HepG2 (cell line): ENCODE data around the gene AUTS2.

Experiments used
- BRCA1 ChIP-seq: sonication (generic); formaldehyde crosslinking; IDR thresholded peaks from 2 replicates; pipeline ENCODE4 v1.4.0; 2020; ENCODE audit warnings: missing genetic modification reagents
- FOXK2 ChIP-seq: fragments of 450-650 bp; IDR thresholded peaks from 2 replicates; pipeline ENCODE4 v1.6.1; 2016
- NFIC ChIP-seq: IDR thresholded peaks from 2 replicates; pipeline ENCODE4 v1.6.1; 2012; ENCODE audit warnings: mild to moderate bottlenecking, low read length, inconsistent platforms
- SETDB1 ChIP-seq: sonication (generic); formaldehyde crosslinking; IDR thresholded peaks from 2 replicates; pipeline ENCODE4 v1.5.1; 2020; ENCODE audit warnings: missing genetic modification reagents, mild to moderate bottlenecking, borderline replicate concordance
- TAF1 ChIP-seq: sonication (generic); formaldehyde crosslinking; IDR thresholded peaks from 2 replicates; pipeline ENCODE4 v1.4.0; 2020; ENCODE audit warnings: missing genetic modification reagents
- TSC22D2 ChIP-seq: sonication (generic); formaldehyde crosslinking; IDR thresholded peaks from 2 replicates; pipeline ENCODE4 v1.5.1; 2020; ENCODE audit warnings: missing genetic modification reagents, mild to moderate bottlenecking, borderline replicate concordance
- YY1 ChIP-seq: IDR thresholded peaks from 2 replicates; pipeline ENCODE4 v1.6.1; 2011; ENCODE audit warnings: low read length, low read depth, moderate library complexity, mild to moderate bottlenecking; ENCODE audit not compliant: insufficient read depth, insufficient replicate concordance
- ZNF121 ChIP-seq: sonication (generic); formaldehyde crosslinking; IDR thresholded peaks from 2 replicates; pipeline ENCODE4 v1.5.0; 2020; ENCODE audit warnings: mild to moderate bottlenecking, missing genetic modification reagents
- TF ChIP-seq, protein P1 (sequence below): sonication (generic); formaldehyde crosslinking; conservative IDR thresholded peaks from 2 replicates; pipeline ENCODE4 v1.5.0; 2020; ENCODE audit warnings: missing genetic modification reagents
- TF ChIP-seq, protein P2 (sequence below): sonication (generic); formaldehyde crosslinking; IDR thresholded peaks from 2 replicates; pipeline ENCODE4 v1.5.0; 2020; ENCODE audit warnings: missing genetic modification reagents

DNA sequence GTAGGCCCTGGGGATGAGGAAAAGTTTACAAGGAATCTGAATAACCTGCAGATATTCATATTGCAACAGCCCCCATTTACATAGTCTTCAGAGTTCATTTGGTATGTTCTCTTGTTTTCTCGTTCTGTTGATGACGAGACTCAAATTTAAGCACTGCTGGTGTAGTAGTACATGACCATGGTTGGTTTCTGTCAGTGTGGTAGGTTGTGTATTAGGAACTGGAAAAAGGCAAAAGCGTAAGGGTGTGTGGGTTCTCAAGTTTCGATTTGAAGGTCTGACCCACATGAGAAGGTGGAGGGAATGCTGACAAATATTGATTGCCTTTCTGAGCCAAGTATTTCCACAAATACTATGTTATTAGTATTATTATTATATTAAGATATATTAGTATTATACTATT is 151.7 kb downstream of the AUTS2 start:
- no peak for TF ChIP-seq SETDB1 (CRISPR knock-in tag)
- no peak for TF ChIP-seq BRCA1 (CRISPR knock-in tag)
- TF ChIP-seq TAF1 (CRISPR knock-in tag): no peak
- TF ChIP-seq TSC22D2 (CRISPR knock-in tag): no peak
- TF ChIP-seq FOXK2: no peak
- TF ChIP-seq, protein P1, sequence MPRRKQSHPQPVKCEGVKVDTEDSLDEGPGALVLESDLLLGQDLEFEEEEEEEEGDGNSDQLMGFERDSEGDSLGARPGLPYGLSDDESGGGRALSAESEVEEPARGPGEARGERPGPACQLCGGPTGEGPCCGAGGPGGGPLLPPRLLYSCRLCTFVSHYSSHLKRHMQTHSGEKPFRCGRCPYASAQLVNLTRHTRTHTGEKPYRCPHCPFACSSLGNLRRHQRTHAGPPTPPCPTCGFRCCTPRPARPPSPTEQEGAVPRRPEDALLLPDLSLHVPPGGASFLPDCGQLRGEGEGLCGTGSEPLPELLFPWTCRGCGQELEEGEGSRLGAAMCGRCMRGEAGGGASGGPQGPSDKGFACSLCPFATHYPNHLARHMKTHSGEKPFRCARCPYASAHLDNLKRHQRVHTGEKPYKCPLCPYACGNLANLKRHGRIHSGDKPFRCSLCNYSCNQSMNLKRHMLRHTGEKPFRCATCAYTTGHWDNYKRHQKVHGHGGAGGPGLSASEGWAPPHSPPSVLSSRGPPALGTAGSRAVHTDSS (CRISPR knock-in tag): no peak
- no peak for TF ChIP-seq NFIC
- TF ChIP-seq ZNF121 (CRISPR knock-in tag): no peak
- TF ChIP-seq, protein P2, sequence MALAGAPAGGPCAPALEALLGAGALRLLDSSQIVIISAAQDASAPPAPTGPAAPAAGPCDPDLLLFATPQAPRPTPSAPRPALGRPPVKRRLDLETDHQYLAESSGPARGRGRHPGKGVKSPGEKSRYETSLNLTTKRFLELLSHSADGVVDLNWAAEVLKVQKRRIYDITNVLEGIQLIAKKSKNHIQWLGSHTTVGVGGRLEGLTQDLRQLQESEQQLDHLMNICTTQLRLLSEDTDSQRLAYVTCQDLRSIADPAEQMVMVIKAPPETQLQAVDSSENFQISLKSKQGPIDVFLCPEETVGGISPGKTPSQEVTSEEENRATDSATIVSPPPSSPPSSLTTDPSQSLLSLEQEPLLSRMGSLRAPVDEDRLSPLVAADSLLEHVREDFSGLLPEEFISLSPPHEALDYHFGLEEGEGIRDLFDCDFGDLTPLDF (CRISPR knock-in tag): no peak
- TF ChIP-seq YY1: no peak
